Left lung (tissue), 10 donors: Measurements from ENCODE around the gene AZI2. TPM values are rescaled to one million over a fixed set of nuclear protein-coding genes. Genes with fewer than 3 reads are reported as not detected.

ENCODE experiments used
- ATAC-seq: fragments of 200-7000 bp; cut with Tn5 transposase; one replicate; pipeline ENCODE4 v1.9.1; 2020; ENCODE audit warnings: moderate library complexity
- DNase-seq, 4 donors: peaks; one replicate each; pipeline ENCODE4 v3.0.0-alpha.2; 2013 to 2020
- H3K27ac ChIP-seq, 2 donors: fragments of 200-600 bp; sonication (generic) in 1 of 2; one replicate each; pipeline versions ENCODE4 v1.5.0 to v1.8.0; 2020 to 2021
- H3K27me3 ChIP-seq, 2 donors: fragments of 200-600 bp; sonication (generic) in 1 of 2; one replicate each; pipeline versions ENCODE4 v1.5.0 to v1.8.0; 2020 to 2021
- H3K36me3 ChIP-seq, 2 donors: fragments of 200-600 bp; sonication (generic) in 1 of 2; one replicate each; pipeline versions ENCODE4 v1.5.0 to v1.8.0; 2020 to 2021
- H3K4me1 ChIP-seq, 2 donors: fragments of 200-600 bp; one replicate each; pipeline ENCODE4 v1.8.0; 2021
- H3K4me3 ChIP-seq, 2 donors: fragments of 200-600 bp; sonication (generic) in 1 of 2; one replicate each; pipeline versions ENCODE4 v1.5.0 to v1.8.0; 2020 to 2021; ENCODE audit warnings: mild to moderate bottlenecking in 1 of 2
- H3K9me3 ChIP-seq, 2 donors: fragments of 200-600 bp; sonication (generic) in 1 of 2; one replicate each; pipeline versions ENCODE4 v1.5.0 to v1.8.0; 2020 to 2021
- intact Hi-C, 2 donors: fragments of 100-400 bp; cut with DNase I; formaldehyde crosslinking; loops; one replicate each; pipeline versions ENCODE4 v1.11.2 to v1.14.2; 2022
- polyA plus RNA-seq, 6 donors: library from polyadenylated mRNA; unstranded; fragments of 120-200 nt; gene quantifications; one replicate each; pipeline ENCODE4 v1.2.1, GENCODE V29; 2013; ENCODE audit not compliant: insufficient read length in 6 of 6
- total RNA-seq, 2 donors: library from RNA; stranded (reverse); fragmentation: NEBNext Ultra II Directional; extraction: Animal tissue kit (Norgen Biotek cat#: 25700); gene quantifications; one replicate each; pipeline ENCODE4 v1.2.1, GENCODE V29; 2021
- TF ChIP-seq, protein P1 (sequence below), 2 donors: fragments of 200-600 bp; sonication (generic) in 1 of 2; IDR thresholded peaks; one replicate each; pipeline versions ENCODE4 v1.5.0 to v1.8.0; 2021; ENCODE audit warnings: antibody characterized with exemption in 2 of 2
- donor health status: DM: no; HTN: yes; CAD: no.
- donor health status: DM: no; HTN: no; CAD: no.

Gene AZI2
- total and polyA plus RNA-seq, 8 donors = 70.6 to 154 (median 111) TPM

- Histone ChIP-seq H3K9me3 (peaks cover 0 to 21% of the 10 kb centered on the region in 2 donors), H3K4me3 (peak overlapping the region; percentile 69 to 74), H3K27me3 (no peaks in the 10 kb centered on the region), H3K36me3 (peaks cover 0 to 17% of the 10 kb centered on the region in 2 donors), H3K4me1 (peaks cover 22 to 48% of the 10 kb centered on the region in 2 donors), H3K27ac (peak overlapping the region; percentile 100)
- peak; percentile 2 for ATAC-seq
- intact Hi-C loops = no loop called here
- DNase-seq = peak in 1 of 4 donors; percentile 43
- TF ChIP-seq, protein P1, sequence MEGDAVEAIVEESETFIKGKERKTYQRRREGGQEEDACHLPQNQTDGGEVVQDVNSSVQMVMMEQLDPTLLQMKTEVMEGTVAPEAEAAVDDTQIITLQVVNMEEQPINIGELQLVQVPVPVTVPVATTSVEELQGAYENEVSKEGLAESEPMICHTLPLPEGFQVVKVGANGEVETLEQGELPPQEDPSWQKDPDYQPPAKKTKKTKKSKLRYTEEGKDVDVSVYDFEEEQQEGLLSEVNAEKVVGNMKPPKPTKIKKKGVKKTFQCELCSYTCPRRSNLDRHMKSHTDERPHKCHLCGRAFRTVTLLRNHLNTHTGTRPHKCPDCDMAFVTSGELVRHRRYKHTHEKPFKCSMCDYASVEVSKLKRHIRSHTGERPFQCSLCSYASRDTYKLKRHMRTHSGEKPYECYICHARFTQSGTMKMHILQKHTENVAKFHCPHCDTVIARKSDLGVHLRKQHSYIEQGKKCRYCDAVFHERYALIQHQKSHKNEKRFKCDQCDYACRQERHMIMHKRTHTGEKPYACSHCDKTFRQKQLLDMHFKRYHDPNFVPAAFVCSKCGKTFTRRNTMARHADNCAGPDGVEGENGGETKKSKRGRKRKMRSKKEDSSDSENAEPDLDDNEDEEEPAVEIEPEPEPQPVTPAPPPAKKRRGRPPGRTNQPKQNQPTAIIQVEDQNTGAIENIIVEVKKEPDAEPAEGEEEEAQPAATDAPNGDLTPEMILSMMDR (IDR thresholded peaks at IDR 0.05) = no peak
Observed at GRCh38 chr3:28349469-28350000, 911 bp upstream of the AZI2 start.

GRCh38 chr3:28348265-28348628, 377 bp downstream of the AZI2 start:
- DNase-seq (peak in 1 of 4 donors; percentile 90), ATAC-seq (peak; percentile 86)
- peaks cover 22 to 61% of the 10 kb centered on the region in 2 donors for H3K4me1 ChIP-seq
- H3K27ac ChIP-seq = peak overlapping the region; percentile 100
- H3K36me3 ChIP-seq = peaks cover 0 to 10% of the 10 kb centered on the region in 2 donors
- H3K4me3 ChIP-seq = peak overlapping the region; percentile 69 to 74
- intact Hi-C loops = no loop called here
- no peaks in the 10 kb centered on the region for H3K27me3 ChIP-seq
- TF ChIP-seq, protein P1 (IDR thresholded peaks at IDR 0.05) = no peak
- H3K9me3 ChIP-seq = peaks cover 0 to 14% of the 10 kb centered on the region in 2 donors

DNA sequence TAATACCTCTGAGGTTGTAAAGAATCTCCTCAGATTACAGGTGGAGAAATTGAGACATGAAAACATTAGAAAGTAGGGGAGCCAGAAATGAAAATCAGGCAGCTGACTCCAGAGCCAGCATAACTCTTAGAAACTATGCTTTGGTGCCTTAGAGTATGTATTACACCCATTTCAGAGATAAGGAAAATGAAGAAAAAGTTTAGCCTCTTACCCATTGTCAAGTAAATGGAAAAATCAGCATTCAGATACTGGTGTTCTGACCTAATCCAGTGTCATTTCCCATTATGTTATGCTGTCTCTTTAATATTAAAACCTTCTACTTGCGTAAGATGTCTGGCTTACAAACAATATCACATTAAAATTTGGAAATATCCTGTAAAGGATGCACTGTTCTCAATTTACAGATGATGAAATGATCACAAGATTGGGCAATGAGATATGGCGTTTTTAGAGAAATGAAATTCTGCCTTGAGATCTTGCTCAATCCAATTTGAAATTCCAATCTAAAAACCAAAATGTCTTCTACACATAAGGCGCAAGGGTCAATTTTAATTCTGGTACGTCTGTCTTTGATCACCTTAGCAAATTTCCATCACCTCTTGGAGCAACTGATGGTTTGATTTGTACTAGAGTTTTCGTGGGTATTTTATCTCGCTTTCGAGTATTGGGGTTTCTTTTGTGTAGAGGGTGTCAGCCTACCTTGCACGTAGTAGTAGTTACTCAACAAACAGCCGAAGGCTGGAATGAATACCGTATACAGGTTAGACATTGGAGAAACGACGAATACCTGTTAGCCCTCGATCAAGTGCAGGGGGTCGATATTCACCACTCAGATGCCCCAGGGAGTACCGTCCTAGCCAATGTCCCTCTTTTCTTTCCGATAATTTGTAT, 1.0 kb downstream of the AZI2 start:
- peaks cover 0 to 10% of the 10 kb centered on the region in 2 donors for H3K9me3 ChIP-seq
- peaks cover 0 to 4% of the 10 kb centered on the region in 2 donors for H3K36me3 ChIP-seq
- DNase-seq = peak in 2 of 4 donors; percentile 56 to 65
- peak overlapping the region; percentile 100 for H3K27ac ChIP-seq
- H3K27me3 ChIP-seq = no peaks in the 10 kb centered on the region
- H3K4me1 ChIP-seq = peaks cover 22 to 66% of the 10 kb centered on the region in 2 donors
- no peak for ATAC-seq
- H3K4me3 ChIP-seq = peak overlapping the region; percentile 69 to 74
- intact Hi-C loops = no loop called here
- TF ChIP-seq, protein P1 (IDR thresholded peaks at IDR 0.05) = no peak

GRCh38 chr3:28345690-28346089, 2.9 kb downstream of the AZI2 start:
- no peaks in the 10 kb centered on the region for H3K9me3 ChIP-seq
- no peak for ATAC-seq

More at GRCh38 chr3:28345690-28346089, 2.9 kb downstream of the AZI2 start:
- H3K27me3 ChIP-seq = no peaks in the 10 kb centered on the region
- peak overlapping the region in 1 of 2 donors; percentile 69 for H3K4me3 ChIP-seq
- no peaks in the 10 kb centered on the region for H3K36me3 ChIP-seq
- DNase-seq = no peak
- intact Hi-C loops = no loop called here
- TF ChIP-seq, protein P1 (IDR thresholded peaks at IDR 0.05) = no peak
- peaks cover 22 to 73% of the 10 kb centered on the region in 2 donors for H3K4me1 ChIP-seq
- H3K27ac ChIP-seq = no peak overlapping the region
